ENCODE measurements around the gene UTS2.

The UTS2 gene

GRCh38 chr1:7873801-7874795, 21.2 kb upstream of the UTS2 start:
- TF ChIP-seq TAF1 (IDR thresholded peaks at IDR 0.05; ENCODE audit: borderline replicate concordance, insufficient read depth, low read length) (no peak), SIN3A (IDR thresholded peaks at IDR 0.05; ENCODE audit: borderline replicate concordance, insufficient read depth, low read length) (no peak), FOXP2 (optimal IDR thresholded peaks at IDR 0.05; ENCODE audit: borderline replicate concordance, extremely low read depth, extremely low read length, insufficient read depth) (no peak), POLR2AphosphoS5 (IDR thresholded peaks at IDR 0.05; ENCODE audit: low read depth, low read length) (no peak), REST (IDR thresholded peaks at IDR 0.05; ENCODE audit: insufficient read depth in 1 of 2, low read depth in 2 of 2, low read length in 2 of 2) (no peak)

- no peak for TF ChIP-seq POLR2AphosphoS5 (IDR thresholded peaks at IDR 0.05; ENCODE audit: low read depth, low read length)
- no peak for TF ChIP-seq TAF1 (IDR thresholded peaks at IDR 0.05; ENCODE audit: borderline replicate concordance, insufficient read depth, low read length)
- TF ChIP-seq REST (IDR thresholded peaks at IDR 0.05; ENCODE audit: insufficient read depth in 1 of 2, low read depth in 2 of 2, low read length in 2 of 2): no peak
- no peak for TF ChIP-seq FOXP2 (optimal IDR thresholded peaks at IDR 0.05; ENCODE audit: borderline replicate concordance, extremely low read depth, extremely low read length, insufficient read depth)
- no peak for TF ChIP-seq SIN3A (IDR thresholded peaks at IDR 0.05; ENCODE audit: borderline replicate concordance, insufficient read depth, low read length)
Measured at GRCh38 chr1:7871136-7871535, 18.3 kb upstream of the UTS2 start.

DNA sequence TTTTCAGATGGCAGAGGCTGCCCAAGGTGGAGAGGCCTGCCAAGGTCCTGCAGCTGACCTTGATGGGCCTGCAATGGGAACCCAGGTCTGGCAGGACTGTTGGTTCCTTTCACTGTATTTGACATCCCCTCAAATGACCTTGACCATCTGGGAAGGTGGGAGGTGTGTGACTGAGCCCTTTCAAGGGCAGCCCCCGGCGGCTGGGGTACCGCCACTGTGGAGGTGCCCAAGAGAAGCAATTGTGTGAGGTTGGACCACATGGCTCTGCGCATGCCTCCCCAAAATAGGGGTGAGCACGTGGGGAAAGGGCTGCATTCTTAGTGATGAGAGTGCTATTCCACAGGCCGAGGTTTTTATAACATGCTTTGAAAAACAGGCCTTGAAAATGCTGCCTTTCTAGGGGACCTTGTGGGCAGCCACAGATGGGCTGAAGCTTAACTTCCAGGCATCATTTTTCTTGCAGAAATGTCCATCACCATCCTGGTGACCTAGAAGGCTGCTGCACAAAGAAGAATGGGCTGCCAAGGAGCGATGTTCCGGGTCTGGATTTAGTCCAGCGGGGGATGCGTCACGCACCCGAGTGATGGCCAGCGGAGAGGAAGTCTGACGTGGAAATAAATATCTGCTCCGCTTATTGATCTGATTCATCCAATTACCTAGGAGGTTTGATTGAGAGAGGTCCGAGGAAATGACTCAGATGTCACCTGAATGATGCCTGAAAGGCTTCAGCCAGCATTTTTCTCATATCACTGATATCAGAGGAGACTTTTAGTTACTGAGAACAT, 16.5 kb upstream of the UTS2 start:
- no peak for TF ChIP-seq FOXP2 (optimal IDR thresholded peaks at IDR 0.05; ENCODE audit: borderline replicate concordance, extremely low read depth, extremely low read length, insufficient read depth)
- TF ChIP-seq REST (IDR thresholded peaks at IDR 0.05; ENCODE audit: insufficient read depth in 1 of 2, low read depth in 2 of 2, low read length in 2 of 2): no peak
- TF ChIP-seq SIN3A (IDR thresholded peaks at IDR 0.05; ENCODE audit: borderline replicate concordance, insufficient read depth, low read length): no peak
- TF ChIP-seq POLR2AphosphoS5 (IDR thresholded peaks at IDR 0.05; ENCODE audit: low read depth, low read length): no peak
- no peak for TF ChIP-seq TAF1 (IDR thresholded peaks at IDR 0.05; ENCODE audit: borderline replicate concordance, insufficient read depth, low read length)

DNA sequence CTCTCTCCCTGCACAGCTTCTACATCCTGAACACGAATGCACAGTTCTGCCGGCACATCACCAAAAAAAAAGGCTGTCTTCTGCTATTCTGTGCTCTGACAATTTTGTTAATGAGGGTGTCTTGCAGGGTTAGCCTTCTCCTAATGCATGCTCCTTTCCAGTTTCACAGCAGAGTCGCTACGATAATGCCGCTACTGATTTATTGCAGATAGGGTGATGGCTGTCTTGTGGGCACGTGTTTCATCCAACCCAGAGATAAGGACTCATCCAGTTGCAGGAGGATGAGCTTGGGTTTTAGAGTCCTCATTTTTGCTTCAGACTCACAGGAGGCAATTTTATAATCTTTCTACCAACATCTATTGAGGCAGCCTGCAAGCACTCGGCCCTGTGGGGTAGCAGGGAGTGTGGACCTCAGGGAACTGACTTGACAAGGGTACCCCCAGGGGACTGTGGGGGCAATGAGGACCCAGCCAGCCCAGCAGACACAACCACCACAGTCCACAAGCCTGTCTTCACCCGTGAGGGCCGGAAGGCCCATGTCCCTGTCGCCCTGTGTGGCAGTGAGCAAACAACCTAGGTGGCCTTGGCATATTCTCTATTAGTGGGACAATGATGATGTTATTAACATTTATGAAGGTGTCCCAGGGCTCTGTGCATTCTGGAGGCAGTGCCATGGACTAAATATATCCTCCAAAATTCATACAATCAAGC, 15.4 kb upstream of the UTS2 start:
- TF ChIP-seq SIN3A (IDR thresholded peaks at IDR 0.05; ENCODE audit: borderline replicate concordance, insufficient read depth, low read length) (no peak), FOXP2 (optimal IDR thresholded peaks at IDR 0.05; ENCODE audit: borderline replicate concordance, extremely low read depth, extremely low read length, insufficient read depth) (no peak), POLR2AphosphoS5 (IDR thresholded peaks at IDR 0.05; ENCODE audit: low read depth, low read length) (no peak)

- TF ChIP-seq POLR2AphosphoS5 (IDR thresholded peaks at IDR 0.05; ENCODE audit: low read depth, low read length) (no peak), REST (IDR thresholded peaks at IDR 0.05; ENCODE audit: insufficient read depth in 1 of 2, low read depth in 2 of 2, low read length in 2 of 2) (no peak), SIN3A (IDR thresholded peaks at IDR 0.05; ENCODE audit: borderline replicate concordance, insufficient read depth, low read length) (no peak)
Measured at GRCh38 chr1:7865978-7866377, 13.1 kb upstream of the UTS2 start.

Data from PFSK-1 (cell line).